ENCODE data around the gene TNFRSF12A.

The TNFRSF12A gene, protein sequence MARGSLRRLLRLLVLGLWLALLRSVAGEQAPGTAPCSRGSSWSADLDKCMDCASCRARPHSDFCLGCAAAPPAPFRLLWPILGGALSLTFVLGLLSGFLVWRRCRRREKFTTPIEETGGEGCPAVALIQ

GRCh38 chr16:3020247-3020603 lies at the start of gene TNFRSF12A:
TNFRSF12A (plus strand) TSS chr16:3020368; CDS start chr16:3020398, 30 bp downstream.
- no peak for DNase-seq (ENCODE audit: low read depth, low spot score)

DNA sequence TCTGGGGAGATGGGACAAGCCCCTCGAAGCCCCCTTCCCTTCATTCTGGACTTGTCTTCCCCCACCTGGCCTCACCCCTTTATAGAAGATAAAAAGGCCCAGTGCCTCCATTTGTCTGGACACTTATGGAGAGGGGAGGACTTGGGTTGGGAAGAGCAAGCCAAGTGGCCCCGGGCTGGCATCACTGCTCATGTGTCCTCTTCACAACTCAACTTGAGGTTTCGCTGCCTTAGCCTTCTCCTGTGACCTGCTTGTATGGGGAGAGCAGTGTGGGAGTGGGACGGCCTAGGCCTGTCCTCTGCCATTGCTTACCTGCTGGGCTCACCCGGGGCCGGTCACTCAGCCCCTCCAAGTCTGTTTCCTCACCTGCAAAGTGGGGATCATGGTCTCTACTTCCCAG lies 49.6 kb upstream of the TNFRSF12A start:
- no peak for DNase-seq (ENCODE audit: low read depth, low spot score)

DNA sequence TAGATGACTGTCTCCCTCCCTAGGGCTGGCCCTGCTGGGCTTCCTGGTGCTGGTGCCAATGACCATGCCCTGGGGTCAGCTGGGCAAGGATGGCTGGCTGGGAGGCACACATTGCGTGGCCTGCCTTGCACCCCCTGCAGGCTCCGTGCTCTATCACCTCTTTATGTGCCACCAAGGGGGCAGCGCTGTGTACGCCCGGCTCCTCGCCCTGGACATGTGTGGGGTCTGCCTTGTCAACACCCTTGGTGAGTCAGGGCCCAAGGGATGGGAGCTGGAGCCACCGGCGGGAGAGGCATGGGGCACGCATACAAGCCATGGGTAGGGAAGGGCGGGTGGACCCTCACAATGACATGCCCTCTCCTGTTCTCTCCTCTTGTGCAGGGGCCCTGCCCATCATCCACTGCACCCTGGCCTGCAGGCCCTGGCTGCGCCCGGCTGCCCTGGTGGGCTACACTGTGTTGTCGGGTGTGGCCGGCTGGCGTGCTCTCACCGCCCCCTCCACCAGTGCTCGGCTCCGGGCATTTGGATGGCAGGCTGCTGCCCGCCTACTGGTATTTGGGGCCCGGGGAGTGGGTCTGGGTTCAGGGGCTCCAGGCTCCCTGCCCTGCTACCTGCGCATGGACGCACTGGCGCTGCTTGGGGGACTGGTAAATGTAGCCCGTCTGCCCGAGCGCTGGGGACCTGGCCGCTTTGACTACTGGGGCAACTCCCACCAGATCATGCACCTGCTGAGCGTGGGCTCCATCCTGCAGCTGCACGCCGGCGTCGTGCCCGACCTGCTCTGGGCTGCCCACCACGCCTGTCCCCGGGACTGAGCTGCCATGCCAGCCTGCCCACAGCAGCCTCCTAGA lies 48.8 kb upstream of the TNFRSF12A start:
- DNase-seq (ENCODE audit: low read depth, low spot score): no peak

GRCh38 chr16:2971985-2972784 lies 48.0 kb upstream of the TNFRSF12A start:
- no peak for DNase-seq (ENCODE audit: low read depth, low spot score)

DNA sequence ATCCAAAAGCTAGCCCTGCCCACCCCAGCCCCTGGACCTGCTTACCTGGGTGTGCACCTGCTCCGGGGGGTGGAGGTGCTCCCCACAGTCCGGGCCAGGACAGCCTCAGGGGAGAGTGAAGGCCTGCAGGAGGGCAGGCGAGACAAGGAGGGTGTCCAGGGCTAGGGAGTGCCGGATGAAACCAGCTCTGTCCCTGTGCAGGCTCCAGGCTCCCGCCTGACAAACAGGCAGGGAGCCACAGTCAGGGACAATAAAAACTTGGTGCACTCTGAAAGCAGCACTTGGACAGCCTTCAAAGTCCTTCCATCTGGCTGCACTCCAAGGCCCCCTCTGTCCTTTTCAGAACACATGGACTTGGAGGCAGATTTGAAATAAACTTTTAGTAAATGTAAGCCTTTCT lies 47.1 kb upstream of the TNFRSF12A start:
- DNase-seq (ENCODE audit: low read depth, low spot score): no peak

DNA sequence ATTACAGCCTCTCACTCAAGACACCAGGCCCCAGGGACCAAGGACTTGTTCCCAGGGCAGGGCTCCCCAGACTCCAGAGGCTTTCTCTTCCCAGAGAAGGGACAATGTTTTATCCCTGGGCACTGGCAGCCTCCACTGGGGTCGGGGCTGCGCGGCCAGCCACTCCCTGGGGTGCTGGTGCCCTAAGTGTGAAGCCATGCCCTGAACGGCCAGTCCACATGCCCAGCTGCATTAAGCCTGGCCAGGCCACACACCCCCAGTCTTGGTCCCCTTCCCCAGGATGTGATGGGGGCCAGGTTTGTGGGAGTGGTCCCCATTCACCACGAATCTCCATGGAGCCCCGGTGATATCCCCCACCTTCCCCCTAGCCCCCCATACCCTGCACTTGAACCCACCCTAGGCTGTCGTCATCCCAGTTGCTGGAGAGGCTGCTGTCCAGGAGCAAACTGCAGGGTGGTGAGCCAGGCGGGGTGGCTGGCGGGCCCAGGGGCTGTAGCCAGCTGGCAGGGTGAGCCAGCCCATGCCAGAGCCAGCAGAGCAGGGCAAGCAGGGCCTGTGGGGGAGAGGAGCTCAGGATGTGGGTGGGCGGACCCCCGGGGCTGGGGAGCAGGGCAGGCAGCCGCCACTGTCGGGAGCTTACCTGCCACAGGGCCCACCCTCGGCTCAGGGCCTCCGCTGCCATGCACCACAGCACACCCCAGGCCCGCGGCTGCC lies 46.4 kb upstream of the TNFRSF12A start:
- DNase-seq (ENCODE audit: low read depth, low spot score): no peak

GRCh38 chr16:2974319-2975056 lies 45.7 kb upstream of the TNFRSF12A start:
- DNase-seq (ENCODE audit: low read depth, low spot score): no peak

- DNase-seq (ENCODE audit: low read depth, low spot score): no peak
Measured at GRCh38 chr16:2975161-2975795, 44.9 kb upstream of the TNFRSF12A start.

GRCh38 chr16:2976201-2976600 lies 44.0 kb upstream of the TNFRSF12A start:
- DNase-seq (ENCODE audit: low read depth, low spot score): no peak

DNA sequence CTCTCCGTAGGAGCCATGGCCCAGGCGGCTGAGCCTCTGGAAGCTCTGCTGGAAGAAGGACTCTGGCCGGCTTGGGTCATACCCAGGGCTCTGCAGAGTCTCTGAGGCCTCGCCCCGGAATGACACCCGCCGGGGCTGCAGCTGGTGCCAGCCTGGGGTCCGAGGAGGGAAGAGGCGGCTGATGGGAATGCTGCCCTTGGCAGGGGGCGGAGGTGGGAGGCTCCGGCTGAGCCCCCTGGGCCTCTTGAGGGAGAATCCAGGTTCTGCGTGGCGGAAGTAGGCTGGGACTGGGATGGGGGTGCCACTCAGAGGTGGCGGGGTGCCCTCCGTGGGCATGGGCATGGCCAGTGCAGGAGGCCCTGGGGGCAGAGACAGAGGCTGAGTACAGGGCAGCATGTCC lies 43.5 kb upstream of the TNFRSF12A start:
- no peak for DNase-seq (ENCODE audit: low read depth, low spot score)

GRCh38 chr16:2977440-2977839 lies 42.7 kb upstream of the TNFRSF12A start:
- DNase-seq (ENCODE audit: low read depth, low spot score): no peak

- no peak for DNase-seq (ENCODE audit: low read depth, low spot score)
Measured at GRCh38 chr16:2979669-2980226, 40.4 kb upstream of the TNFRSF12A start.

DNA sequence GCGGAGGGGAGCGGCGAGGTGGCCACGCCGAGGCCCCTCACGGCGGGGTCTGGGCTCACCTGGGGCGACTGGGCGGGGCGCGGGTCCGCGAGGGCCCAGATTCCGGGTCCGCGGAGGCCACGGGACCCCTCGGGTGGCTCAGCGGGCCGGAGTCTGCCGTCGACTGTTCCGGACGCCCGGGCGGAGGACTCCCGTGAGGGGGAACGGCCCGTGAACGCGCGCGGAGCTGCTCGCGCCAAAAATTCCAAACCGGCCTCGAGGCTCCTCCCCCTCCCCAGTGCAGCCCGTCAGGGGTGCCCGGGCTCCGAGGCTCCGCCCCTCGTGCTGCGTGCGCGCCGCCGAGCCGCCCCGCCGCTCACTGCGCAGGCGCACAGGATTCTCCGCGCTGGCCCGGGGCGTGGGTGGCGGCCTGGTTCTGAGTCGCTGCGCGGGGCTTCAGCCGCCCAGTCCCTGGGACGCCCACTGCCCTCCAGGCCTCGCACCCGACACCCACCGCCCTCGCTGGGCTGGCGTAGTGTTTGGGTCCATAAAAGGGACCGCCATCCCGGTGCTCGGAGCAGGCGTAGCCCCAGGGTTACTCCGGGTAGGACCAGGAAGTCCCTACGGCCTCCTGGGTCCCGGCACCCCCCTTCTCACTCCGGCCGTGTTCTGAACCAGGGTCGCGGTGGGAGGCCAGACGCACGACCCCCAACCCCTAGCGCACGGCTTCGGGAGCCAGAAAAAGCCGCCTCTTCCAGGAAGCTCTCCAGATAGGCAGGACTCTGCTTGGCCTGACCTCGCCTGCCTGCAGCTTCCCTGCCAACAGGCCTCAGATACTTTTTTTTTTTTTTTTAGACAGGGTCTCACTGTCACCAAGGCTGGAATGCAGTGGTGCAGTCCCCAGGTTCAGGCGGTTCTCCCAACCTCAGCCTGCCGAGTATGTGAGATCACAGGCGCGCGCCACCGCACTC lies 39.7 kb upstream of the TNFRSF12A start, which contains the start of gene PKMYT1:
PKMYT1 (minus strand) TSS at position 220 of the 950 bp plus-strand sequence. CDS start 789 bp downstream, outside the sequence.
- DNase-seq (ENCODE audit: low read depth, low spot score): peak; percentile 83

- no peak for DNase-seq (ENCODE audit: low read depth, low spot score)
Measured at GRCh38 chr16:2981177-2981898, 38.8 kb upstream of the TNFRSF12A start.

DNA sequence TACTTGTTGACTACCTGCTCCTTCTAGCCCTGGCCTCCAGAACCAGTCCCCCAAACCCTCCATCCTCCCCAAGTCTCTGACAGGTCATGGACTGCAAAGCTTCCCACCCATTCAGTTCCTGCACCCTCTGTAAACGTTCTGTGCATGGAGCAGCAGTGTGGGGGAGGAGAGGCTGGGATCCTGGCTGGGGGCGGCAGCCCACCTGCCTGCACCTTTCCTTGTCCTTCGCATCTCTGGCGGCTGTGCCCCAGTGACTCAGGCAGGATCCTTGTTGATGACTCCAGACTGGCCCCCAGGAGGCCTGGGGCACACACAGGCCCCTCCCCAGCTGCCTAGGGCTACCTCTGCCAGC lies 38.3 kb upstream of the TNFRSF12A start:
- no peak for DNase-seq (ENCODE audit: low read depth, low spot score)

GRCh38 chr16:2982402-2982801 lies 37.8 kb upstream of the TNFRSF12A start:
- DNase-seq (ENCODE audit: low read depth, low spot score): no peak

DNA sequence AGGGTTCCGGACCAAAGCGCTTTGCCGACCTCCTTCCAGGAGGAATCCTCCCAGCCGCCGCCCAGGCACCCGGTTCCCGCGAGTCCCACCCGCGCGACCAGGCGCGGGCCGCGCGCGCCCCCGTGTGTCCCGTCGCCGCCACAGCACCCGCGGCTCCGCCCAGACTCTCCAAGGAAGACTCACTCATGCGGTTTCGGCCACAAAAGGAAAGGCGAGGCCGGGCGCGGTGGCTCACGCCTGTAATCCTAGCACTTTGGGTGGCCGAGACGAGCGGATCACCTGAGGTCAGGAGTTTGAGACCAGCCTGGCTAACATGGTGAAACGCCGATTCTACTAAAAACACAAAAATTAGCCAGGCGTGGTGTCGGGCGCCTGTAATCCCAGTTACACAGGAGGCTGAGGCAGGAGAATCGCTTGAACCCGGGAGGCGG lies 36.4 kb upstream of the TNFRSF12A start:
- peak; percentile 39 for DNase-seq (ENCODE audit: low read depth, low spot score)

GRCh38 chr16:2985462-2985861 lies 34.7 kb upstream of the TNFRSF12A start:
- DNase-seq (ENCODE audit: low read depth, low spot score): no peak

Measured in activated naive CD8-positive, alpha-beta T cell treated with anti-CD3 and anti-CD28 coated beads, Interleukin-2, amount 50 U/mL, for 16 hours (primary cell).